RWPE1 (cell line): Measurements from ENCODE around the gene WDFY4.

Source experiments
- CTCF ChIA-PET: fragments of 350-600 bp; sonication (Branson Sonifier 250); formaldehyde crosslinking; extraction: SDS; loops from one replicate; lab custom pipeline; 2021; lab: Yijun Ruan, JAX
- POLR2A ChIA-PET: fragments of 400-600 bp; formaldehyde crosslinking; extraction: SDS; loops from one replicate; lab custom pipeline; 2020; ENCODE audit warnings: antibody characterized with exemption; ENCODE audit not compliant: low non-redundant PET; lab: Yijun Ruan, JAX
- DNase-seq: peaks from one replicate; pipeline ENCODE4 v3.0.0; 2012; ENCODE audit warnings: low spot score
- H3K27ac ChIP-seq: fragments of 450-650 bp; 2 replicates; pipeline ENCODE4 v1.5.1; 2017
- TF ChIP-seq, protein P1 (sequence below): fragments of 450-650 bp; conservative IDR thresholded peaks from 2 replicates; pipeline ENCODE4 v1.5.1; 2017; ENCODE audit warnings: low read depth, mild to moderate bottlenecking

The WDFY4 gene

DNA sequence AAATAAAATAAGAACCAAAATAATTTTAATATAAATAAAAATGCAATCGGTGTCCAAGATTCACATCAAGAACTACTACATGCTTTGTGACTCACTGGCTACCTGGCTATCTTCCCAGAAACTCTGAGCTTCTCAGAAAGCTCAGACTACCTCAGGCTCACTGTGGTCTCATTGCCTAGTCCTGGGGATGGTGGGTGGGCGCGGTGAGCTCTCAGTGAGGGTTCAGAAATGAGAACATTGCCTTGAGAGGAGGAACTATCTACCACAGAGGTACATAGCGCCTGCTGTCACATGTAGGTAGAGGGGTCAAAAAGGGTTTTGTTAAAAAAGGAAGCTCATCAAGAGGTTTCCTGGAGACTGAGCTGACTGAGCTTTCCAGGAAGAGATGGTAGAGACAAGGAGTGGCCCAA, 108.0 kb downstream of the WDFY4 start:
- no peak overlapping the region; the same call in 1 of the 2 replicates for H3K27ac ChIP-seq
- peak; percentile 64 for DNase-seq
- ChIA-PET POLR2A (no interaction called here), CTCF (no interaction called here)
- TF ChIP-seq, protein P1, sequence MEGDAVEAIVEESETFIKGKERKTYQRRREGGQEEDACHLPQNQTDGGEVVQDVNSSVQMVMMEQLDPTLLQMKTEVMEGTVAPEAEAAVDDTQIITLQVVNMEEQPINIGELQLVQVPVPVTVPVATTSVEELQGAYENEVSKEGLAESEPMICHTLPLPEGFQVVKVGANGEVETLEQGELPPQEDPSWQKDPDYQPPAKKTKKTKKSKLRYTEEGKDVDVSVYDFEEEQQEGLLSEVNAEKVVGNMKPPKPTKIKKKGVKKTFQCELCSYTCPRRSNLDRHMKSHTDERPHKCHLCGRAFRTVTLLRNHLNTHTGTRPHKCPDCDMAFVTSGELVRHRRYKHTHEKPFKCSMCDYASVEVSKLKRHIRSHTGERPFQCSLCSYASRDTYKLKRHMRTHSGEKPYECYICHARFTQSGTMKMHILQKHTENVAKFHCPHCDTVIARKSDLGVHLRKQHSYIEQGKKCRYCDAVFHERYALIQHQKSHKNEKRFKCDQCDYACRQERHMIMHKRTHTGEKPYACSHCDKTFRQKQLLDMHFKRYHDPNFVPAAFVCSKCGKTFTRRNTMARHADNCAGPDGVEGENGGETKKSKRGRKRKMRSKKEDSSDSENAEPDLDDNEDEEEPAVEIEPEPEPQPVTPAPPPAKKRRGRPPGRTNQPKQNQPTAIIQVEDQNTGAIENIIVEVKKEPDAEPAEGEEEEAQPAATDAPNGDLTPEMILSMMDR: no peak

DNA sequence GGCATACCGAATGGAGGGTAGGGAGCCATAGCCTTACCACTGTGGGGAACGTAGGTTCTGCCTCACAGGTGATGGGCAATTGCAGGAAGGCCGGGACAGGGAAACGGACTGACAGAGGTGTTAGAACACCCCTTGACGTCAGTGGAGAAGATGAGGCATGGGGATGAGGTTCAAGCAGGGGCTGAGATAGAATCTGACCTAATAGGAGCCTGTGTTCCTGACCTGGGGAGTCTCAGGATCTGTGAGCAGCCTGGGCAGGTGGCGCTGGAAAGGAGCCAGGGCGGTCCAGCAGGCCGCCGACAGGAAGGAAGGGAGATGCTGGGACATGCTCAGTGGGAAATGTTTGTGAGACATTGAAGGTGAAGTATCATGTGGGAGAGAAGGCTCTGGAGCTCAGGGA, 109.4 kb downstream of the WDFY4 start:
- TF ChIP-seq, protein P1: no peak
- H3K27ac ChIP-seq: peak overlapping the region; percentile 28; the same call in 1 of the 2 replicates
- POLR2A ChIA-PET: no interaction called here
- peak; percentile 20 for DNase-seq
- CTCF ChIA-PET: no interaction called here

DNA sequence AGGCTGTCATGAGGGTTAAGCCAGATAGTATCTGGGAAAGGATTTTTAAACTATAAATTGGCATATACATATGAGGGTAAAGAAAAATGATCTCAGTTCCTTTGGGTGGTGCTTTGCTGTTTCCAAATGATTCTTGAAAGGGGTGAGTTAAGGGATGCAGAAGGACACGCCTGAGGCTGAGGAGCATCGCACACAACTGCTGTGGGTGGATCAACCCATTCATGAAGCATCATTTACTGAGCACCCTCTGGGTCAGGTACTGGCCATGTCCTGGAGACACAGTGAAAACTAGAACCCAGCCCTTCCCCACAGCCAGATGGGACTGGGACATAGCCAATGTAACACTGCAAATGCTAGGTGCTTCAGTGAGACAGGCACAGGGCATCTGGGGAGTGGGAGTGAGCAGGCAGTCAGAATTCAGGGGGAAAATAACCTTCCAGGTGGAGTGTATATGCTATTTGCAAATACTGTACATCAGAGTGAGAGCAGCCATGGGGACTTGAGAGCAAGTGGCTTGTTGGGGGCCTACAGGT, 112.1 kb downstream of the WDFY4 start:
- H3K27ac ChIP-seq: no peak overlapping the region
- DNase-seq: no peak
- POLR2A ChIA-PET: no interaction called here
- TF ChIP-seq, protein P1: no peak
- CTCF ChIA-PET: no interaction called here

DNA sequence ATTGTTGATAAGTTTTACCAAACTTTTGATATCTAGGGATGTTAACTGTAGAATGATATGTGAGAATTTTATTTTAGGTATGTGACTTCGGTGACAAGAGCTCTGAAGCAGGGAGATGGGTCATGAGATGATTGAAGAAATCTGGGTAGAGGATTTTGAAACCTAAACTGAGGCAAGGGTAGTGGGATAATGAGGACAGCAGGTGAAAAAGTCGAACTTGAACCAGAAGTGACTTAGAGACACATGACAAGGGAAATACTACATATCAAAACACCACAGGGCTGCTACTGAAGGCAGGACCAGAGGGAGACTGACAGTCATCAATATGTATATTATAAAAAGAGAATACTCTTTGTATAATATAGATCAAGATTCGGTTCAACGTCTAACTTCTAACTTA, 113.2 kb downstream of the WDFY4 start:
- CTCF ChIA-PET: no interaction called here

DNA sequence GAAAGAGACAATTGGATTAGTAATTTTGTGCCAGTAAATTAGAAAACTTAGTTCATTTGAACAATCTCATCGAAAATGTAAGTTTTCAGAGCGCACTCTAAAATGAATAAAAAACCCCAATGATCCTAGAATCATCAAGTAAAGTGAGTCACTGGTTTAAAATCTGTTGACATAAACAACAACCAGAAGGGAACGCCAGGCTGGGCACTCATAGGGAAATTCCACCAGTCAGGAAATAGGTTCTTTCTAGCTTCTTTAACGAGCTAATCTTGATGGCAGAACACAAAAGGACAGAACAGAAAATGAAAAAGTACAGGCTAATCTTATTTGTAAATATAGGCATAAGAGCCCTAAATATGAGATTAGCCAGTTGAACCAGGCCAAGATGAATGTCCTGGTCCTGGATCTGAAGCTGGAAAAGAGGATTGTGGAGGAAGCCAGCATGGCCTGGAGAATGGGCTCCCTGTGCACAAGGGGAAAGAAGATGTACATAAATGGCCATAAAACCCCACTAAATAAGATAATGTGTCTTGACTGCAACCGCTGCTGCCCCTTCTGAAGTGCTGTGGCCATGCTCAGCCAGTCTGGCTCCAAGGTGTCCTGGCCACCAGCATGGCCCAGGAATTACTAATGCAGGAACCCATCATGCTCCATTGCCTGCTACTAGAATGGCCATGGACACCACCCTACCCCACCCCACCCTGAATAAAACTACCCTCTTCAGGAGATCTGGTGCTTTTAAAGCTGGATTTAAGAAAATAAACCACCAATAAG, 114.0 kb downstream of the WDFY4 start:
- no peak for DNase-seq
- H3K27ac ChIP-seq: no peak overlapping the region
- TF ChIP-seq, protein P1: no peak
- CTCF ChIA-PET: no interaction called here
- POLR2A ChIA-PET: no interaction called here

More for the DNA sequence above, 113.2 kb downstream of the WDFY4 start:
- TF ChIP-seq, protein P1: no peak
- no peak for DNase-seq
- no peak overlapping the region for H3K27ac ChIP-seq
- POLR2A ChIA-PET: no interaction called here

DNA sequence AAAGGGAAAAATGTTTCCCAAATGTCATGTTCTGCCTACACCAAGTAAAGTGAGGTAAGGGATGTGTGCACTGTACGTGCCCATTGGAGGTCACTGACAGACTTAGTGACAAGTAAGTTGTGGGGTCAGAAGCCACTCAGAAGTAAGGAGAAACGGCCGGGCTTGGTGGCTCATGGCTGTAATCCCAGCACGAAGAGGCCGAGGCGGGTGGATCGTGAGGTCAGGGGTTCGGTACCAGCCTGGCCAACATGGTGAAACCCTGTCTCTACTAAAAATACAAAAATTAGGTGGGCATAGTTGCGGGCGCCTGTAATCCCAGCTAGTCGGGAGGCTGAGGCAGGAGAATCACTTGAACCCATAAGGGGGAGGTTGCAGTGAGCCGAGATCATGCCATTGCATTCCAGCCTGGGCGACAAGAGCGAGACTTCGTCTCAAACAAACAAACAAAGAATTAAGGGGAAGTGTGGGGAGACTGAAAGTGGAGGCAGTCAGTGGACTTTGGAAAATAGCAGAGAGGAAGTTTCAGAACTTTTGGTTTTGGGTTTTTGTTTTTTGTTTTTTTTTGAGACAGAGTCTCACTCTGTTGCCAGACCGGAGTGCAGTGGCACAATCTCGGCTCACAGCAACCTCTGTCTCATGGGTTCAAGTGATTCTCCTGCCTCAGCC, 114.8 kb downstream of the WDFY4 start:
- no peak for DNase-seq
- TF ChIP-seq, protein P1: no peak
- H3K27ac ChIP-seq: no peak overlapping the region
- CTCF ChIA-PET: no interaction called here
- POLR2A ChIA-PET: no interaction called here
